GM12878 (cell line): Measurements from ENCODE around the gene PTPRS. TPM values are rescaled to one million over a fixed set of nuclear protein-coding genes. Genes with fewer than 3 reads are reported as not detected.

Source experiments
- ATAC-seq: fragments of 200-7000 bp; cut with Tn5 transposase; 3 replicates; pipeline ENCODE4 v1.9.1; 2020; ENCODE audit warnings: mild to moderate bottlenecking, moderate library complexity
- BruUV-seq: library from RNA; stranded (reverse); fragments of 400-500 nt; replicated peaks from 2 replicates; lab custom pipeline; 2021; lab: Mats Ljungman, UMichigan
- CTCF ChIA-PET: fragments of 300-600 bp; sonication (Branson Sonifier 250); formaldehyde crosslinking; extraction: SDS; loops from one replicate; lab custom pipeline; 2021; ENCODE audit warnings: inconsistent platforms; lab: Yijun Ruan, JAX
- POLR2A ChIA-PET: fragments of 350-600 bp; formaldehyde crosslinking; extraction: SDS; loops from one replicate; lab custom pipeline; 2021; ENCODE audit warnings: inconsistent platforms; lab: Charles Lee
- RAD21 ChIA-PET: fragments of 300-600 bp; sonication (Branson Sonifier 250); formaldehyde crosslinking; loops from one replicate; lab custom pipeline; 2023; ENCODE audit warnings: antibody characterized with exemption; ENCODE audit not compliant: unreplicated experiment; lab: Charles Lee
- SMC1A ChIA-PET: fragments of 300-600 bp; sonication (Branson Sonifier 250); formaldehyde crosslinking; loops from one replicate; lab custom pipeline; 2023; ENCODE audit not compliant: unreplicated experiment, uncharacterized antibody; lab: Charles Lee
- DNase-seq: peaks from one replicate; pipeline ENCODE4 v3.0.0-alpha.2; 2011; ENCODE audit warnings: low read depth, low spot score
- FAIRE-seq: peaks from 3 replicates; lab custom pipeline; 2011; peaks lifted over from hg19 to GRCh38; lab: Jason Lieb, UNC
- H2AFZ ChIP-seq: 2 replicates; pipeline ENCODE4 v1.6.0; 2011; ENCODE audit warnings: low read depth, low read length, control low read depth; ENCODE audit not compliant: control insufficient read depth
- H3K27ac ChIP-seq: 2 replicates; pipeline ENCODE4 v1.5.1; 2011; ENCODE audit warnings: control low read depth; ENCODE audit not compliant: control insufficient read depth, insufficient read depth
- H3K27me3 ChIP-seq, 2 experiments: replicated peaks in 1 of 2; 2 replicates each; pipeline versions ENCODE4 v1.6.0 to v1.6.1; 2011; ENCODE audit warnings: low read length in 1 of 2; ENCODE audit not compliant: control insufficient read depth in 2 of 2, insufficient read depth in 2 of 2
- H3K36me3 ChIP-seq, 2 experiments: 2 replicates each; pipeline ENCODE4 v1.5.1; 2011; ENCODE audit warnings: low read length in 1 of 2; ENCODE audit not compliant: control insufficient read depth in 2 of 2, insufficient read depth in 2 of 2
- H3K4me1 ChIP-seq: 2 replicates; pipeline ENCODE4 v1.6.1; 2011; ENCODE audit warnings: mild to moderate bottlenecking, low read length, moderate library complexity, mixed read lengths; ENCODE audit not compliant: control insufficient read depth, insufficient read depth
- H3K4me2 ChIP-seq: 2 replicates; pipeline ENCODE4 v1.6.0; 2011; ENCODE audit warnings: control low read depth; ENCODE audit not compliant: control insufficient read depth, insufficient read depth
- H3K4me3 ChIP-seq: fragments of 200-600 bp; sonication (generic); 2 replicates; pipeline ENCODE4 v1.5.1; 2016
- H3K79me2 ChIP-seq: 2 replicates; pipeline ENCODE4 v1.6.0; 2011; ENCODE audit warnings: low read length; ENCODE audit not compliant: control insufficient read depth, insufficient read depth
- H3K9ac ChIP-seq: 2 replicates; pipeline ENCODE4 v1.8.0; 2011; ENCODE audit warnings: low read length, control low read depth, mixed read lengths; ENCODE audit not compliant: control insufficient read depth, insufficient read depth
- H3K9me3 ChIP-seq: replicated peaks from 3 replicates; pipeline ENCODE4 v1.5.1; 2011; ENCODE audit warnings: mild to moderate bottlenecking, low read length; ENCODE audit not compliant: control insufficient read depth, insufficient read depth
- H4K20me1 ChIP-seq: 2 replicates; pipeline ENCODE4 v1.6.0; 2011; ENCODE audit not compliant: control insufficient read depth, insufficient read depth
- ATF7 ChIP-seq: fragments of 450-650 bp; IDR thresholded peaks from 2 replicates; pipeline ENCODE4 v1.6.1; 2016; ENCODE audit warnings: low read depth, mild to moderate bottlenecking
- BHLHE40 ChIP-seq, 2 experiments: fragments of 450-650 bp in 1 of 2; IDR thresholded peaks; 2 replicates each; pipeline ENCODE4 v1.6.1; 2011 to 2017; ENCODE audit warnings: low read depth in 2 of 2, borderline replicate concordance in 1 of 2, improper control_type of control experiment in 1 of 2, low read length in 1 of 2, mild to moderate bottlenecking in 1 of 2
- GABPA ChIP-seq: IDR thresholded peaks from 2 replicates; pipeline ENCODE4 v1.6.1; 2014; ENCODE audit warnings: antibody characterized with exemption, low read depth, mild to moderate bottlenecking, inconsistent platforms
- HDAC2 ChIP-seq: fragments of 200-600 bp; sonication (generic); IDR thresholded peaks from 2 replicates; pipeline ENCODE4 v1.6.1; 2017
- RBBP5 ChIP-seq: fragments of 200-600 bp; sonication (generic); conservative IDR thresholded peaks from 2 replicates; pipeline ENCODE4 v1.6.1; 2016
- RUNX3 ChIP-seq: IDR thresholded peaks from 2 replicates; pipeline ENCODE4 v1.6.1; 2012; ENCODE audit warnings: low read length, inconsistent platforms
- SMARCA5 ChIP-seq: fragments of 450-650 bp; IDR thresholded peaks from 2 replicates; pipeline ENCODE4 v1.6.1; 2017; ENCODE audit warnings: mild to moderate bottlenecking
- ZNF217 ChIP-seq: fragments of 450-650 bp; IDR thresholded peaks from 2 replicates; pipeline ENCODE4 v1.6.1; 2017; ENCODE audit warnings: antibody characterized with exemption, mild to moderate bottlenecking
- WGBS: methylation state at CpG from one replicate; pipeline ENCODE4 v1.1.6; 2016; ENCODE audit warnings: low lambda C conversion rate; ENCODE audit not compliant: insufficient replicate concordance, insufficient coverage; ENCODE audit errors: missing lambda C conversion rate; 5-methylcytosine and 5-hydroxymethylcytosine counted together
- in situ Hi-C: fragments of 300-500 bp; cut with MboI; formaldehyde crosslinking; loops from 9 replicates; pipeline ENCODE4 v1.14.3; 2018; ENCODE audit warnings: mixed read lengths
- intact Hi-C: fragments of 100-400 bp; cut with micrococcal nuclease; formaldehyde crosslinking; loops from one replicate; pipeline ENCODE4 v1.14.2; 2022; ENCODE audit not compliant: unreplicated experiment
- polyA plus RNA-seq, 11 experiments: library from polyadenylated mRNA; depleted of rRNA in 4 of 11; unstranded in 6 of 11; stranded (reverse) in 5 of 11; fragments of >200 nt; fragmentation: Nextera tagmentation in 4 of 11; fragmentation: Illumina TruSeq in 1 of 11; extraction: Ambion mirVana in 4 of 11; extraction: Trizol in 1 of 11; gene quantifications; 1 replicate in 1 of 11; 2 replicates in 10 of 11; pipeline versions ENCODE4 v1.2.1 to v1.2.3, GENCODE V29; 2011 to 2016; ENCODE audit warnings: inconsistent platforms in 2 of 11, missing spikeins in 2 of 11, low read depth in 1 of 11
- total RNA-seq, 4 experiments: library from RNA; depleted of rRNA in 3 of 4; stranded (reverse); fragments of >200 nt in 3 of 4; fragmentation: Illumina TruSeq in 1 of 4; extraction: Trizol in 1 of 4; gene quantifications; 2 replicates each; pipeline versions ENCODE4 v1.2.1 to v1.2.3, GENCODE V29; 2013 to 2021
- TF ChIP-seq, protein P1 (sequence below): IDR thresholded peaks from 2 replicates; pipeline ENCODE4 v1.6.1; 2011; ENCODE audit warnings: borderline replicate concordance, low read depth, mild to moderate bottlenecking, moderate library complexity, low read length; ENCODE audit not compliant: insufficient read depth, poor library complexity, severe bottlenecking
- TF ChIP-seq, protein P2 (sequence below): fragments of 450-650 bp; IDR thresholded peaks from 2 replicates; pipeline ENCODE4 v1.6.1; 2014; ENCODE audit warnings: mild to moderate bottlenecking

The PTPRS gene
- total and polyA plus RNA-seq, 10 of the 15 experiments (the other 5 are each of a cell fraction or from before 2014, with no cell fraction given) = 0.09 to 32.1 (median 0.71) TPM

GRCh38 chr19:5317321-5317720 is 23.3 kb downstream of the PTPRS start:
- POLR2A ChIA-PET = no interaction called here
- no peak for ATAC-seq
- RAD21 ChIA-PET = no interaction called here

More at GRCh38 chr19:5317321-5317720, 23.3 kb downstream of the PTPRS start:
- ChIA-PET CTCF (interaction anchor here (0.8 to 2.1 kb wide), 2 partner anchors 19 to 29 kb away, joined by 3 to 7 read pairs; no protein-coding TSS in a partner anchor), SMC1A (interaction anchor here (0.9 kb wide), 1 partner anchor 12 kb away, joined by 4 read pairs; no protein-coding TSS in a partner anchor)
- no peak for DNase-seq
- WGBS = 4% methylated on average over 7 of the region's 7 CpGs
- intact Hi-C loops = no loop called here
- H3K36me3 ChIP-seq = no peaks in the 10 kb centered on the region
- no peak overlapping the region for H3K4me2 ChIP-seq
- no TSS peak for BruUV-seq
- H3K27me3 ChIP-seq = no peaks in the 10 kb centered on the region
- no peaks in the 10 kb centered on the region for H3K79me2 ChIP-seq
- in situ Hi-C loops = no loop called here
- H4K20me1 ChIP-seq = no peaks in the 10 kb centered on the region
- peaks cover 17% of the 10 kb centered on the region for H3K4me1 ChIP-seq
- H3K9me3 ChIP-seq = no peaks in the 10 kb centered on the region
- no peak overlapping the region for H2AFZ ChIP-seq
- TF ChIP-seq, protein P1, sequence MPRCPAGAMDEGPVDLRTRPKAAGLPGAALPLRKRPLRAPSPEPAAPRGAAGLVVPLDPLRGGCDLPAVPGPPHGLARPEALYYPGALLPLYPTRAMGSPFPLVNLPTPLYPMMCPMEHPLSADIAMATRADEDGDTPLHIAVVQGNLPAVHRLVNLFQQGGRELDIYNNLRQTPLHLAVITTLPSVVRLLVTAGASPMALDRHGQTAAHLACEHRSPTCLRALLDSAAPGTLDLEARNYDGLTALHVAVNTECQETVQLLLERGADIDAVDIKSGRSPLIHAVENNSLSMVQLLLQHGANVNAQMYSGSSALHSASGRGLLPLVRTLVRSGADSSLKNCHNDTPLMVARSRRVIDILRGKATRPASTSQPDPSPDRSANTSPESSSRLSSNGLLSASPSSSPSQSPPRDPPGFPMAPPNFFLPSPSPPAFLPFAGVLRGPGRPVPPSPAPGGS = no peak
- TF ChIP-seq GABPA = no peak
- TF ChIP-seq, protein P2, sequence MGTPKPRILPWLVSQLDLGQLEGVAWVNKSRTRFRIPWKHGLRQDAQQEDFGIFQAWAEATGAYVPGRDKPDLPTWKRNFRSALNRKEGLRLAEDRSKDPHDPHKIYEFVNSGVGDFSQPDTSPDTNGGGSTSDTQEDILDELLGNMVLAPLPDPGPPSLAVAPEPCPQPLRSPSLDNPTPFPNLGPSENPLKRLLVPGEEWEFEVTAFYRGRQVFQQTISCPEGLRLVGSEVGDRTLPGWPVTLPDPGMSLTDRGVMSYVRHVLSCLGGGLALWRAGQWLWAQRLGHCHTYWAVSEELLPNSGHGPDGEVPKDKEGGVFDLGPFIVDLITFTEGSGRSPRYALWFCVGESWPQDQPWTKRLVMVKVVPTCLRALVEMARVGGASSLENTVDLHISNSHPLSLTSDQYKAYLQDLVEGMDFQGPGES = no peak
- TF ChIP-seq HDAC2 = no peak
- no peak for TF ChIP-seq RBBP5
- peak in 1 of 2 experiments; percentile 22; a peak in 1 of 4 replicates for TF ChIP-seq BHLHE40 (IDR thresholded peaks at IDR 0.05; ENCODE audit: borderline replicate concordance in 1 of 2, low read depth in 2 of 2, low read length in 1 of 2)
- TF ChIP-seq ZNF217 = 0 out of 2 replicates have a peak, but pooled peaks have one; percentile 23
- no peak for TF ChIP-seq ATF7
- peak; percentile 46; the same call in 1 of the 2 replicates for TF ChIP-seq SMARCA5
- TF ChIP-seq RUNX3 = 0 out of 2 replicates have a peak, but pooled peaks have one; percentile 9
- no peak for FAIRE-seq
- no peak overlapping the region for H3K9ac ChIP-seq
- H3K4me3 ChIP-seq = no peak overlapping the region
- no peak overlapping the region for H3K27ac ChIP-seq
